Stomach (tissue), 9 donors: ENCODE measurements around the gene ATP11A. TPM values are rescaled to one million over a fixed set of nuclear protein-coding genes. Genes with fewer than 3 reads are reported as not detected.

Experiments used
- DNase-seq, 2 donors: peaks; one replicate each; pipeline versions ENCODE4 v3.0.0 to v3.0.0-alpha.2; 2013 to 2019
- H3K27ac ChIP-seq, 5 donors: fragments of 200-600 bp in 4 of 5; sonication (generic) in 4 of 5; one replicate each; pipeline ENCODE4 v1.5.1; 2013 to 2019; ENCODE audit warnings: mild to moderate bottlenecking in 1 of 5, moderate library complexity in 1 of 5
- H3K27me3 ChIP-seq, 3 donors: fragments of 200-600 bp; sonication (generic); one replicate each; pipeline ENCODE4 v1.5.1; 2017 to 2019; ENCODE audit warnings: mixed run types in 1 of 3
- H3K36me3 ChIP-seq, 4 donors: fragments of 200-600 bp; sonication (generic); 1 replicate in 3 of 4; 2 replicates in 1 of 4; pipeline ENCODE4 v1.5.1; 2016 to 2019
- H3K4me1 ChIP-seq, 4 donors: fragments of 200-600 bp; sonication (generic); one replicate each; pipeline ENCODE4 v1.5.1; 2016 to 2019
- H3K4me3 ChIP-seq, 4 donors: fragments of 200-600 bp; sonication (generic) in 3 of 4; one replicate each; pipeline ENCODE4 v1.5.1; 2016 to 2019; ENCODE audit warnings: mild to moderate bottlenecking in 1 of 4
- H3K9me3 ChIP-seq, 4 donors: fragments of 200-600 bp; sonication (generic); one replicate each; pipeline ENCODE4 v1.5.1; 2016 to 2019
- EP300 ChIP-seq: sonication (generic); formaldehyde crosslinking; IDR thresholded peaks from one replicate; pipeline ENCODE4 v1.6.1; 2017; ENCODE audit warnings: antibody characterized with exemption
- POLR2A ChIP-seq, 4 donors: fragments of 450-650 bp; IDR thresholded peaks; one replicate each; pipeline ENCODE4 v1.6.1; 2016; ENCODE audit warnings: antibody characterized with exemption in 4 of 4, control low read depth in 2 of 4, mild to moderate bottlenecking in 1 of 4, moderate library complexity in 1 of 4
- POLR2AphosphoS5 ChIP-seq, 3 donors: sonication (generic); formaldehyde crosslinking; IDR thresholded peaks; one replicate each; pipeline ENCODE4 v1.6.1; 2016; ENCODE audit warnings: antibody characterized with exemption in 3 of 3
- WGBS, 5 donors: extraction: QIAGEN DNeasy Blood & Tissue Kit in 3 of 5; methylation state at CpG; one replicate each; pipeline versions ENCODE4 v1.1.5 to v1.1.7; 2013 to 2018; 5-methylcytosine and 5-hydroxymethylcytosine counted together
- intact Hi-C: fragments of 100-400 bp; cut with DNase I; formaldehyde crosslinking; loops from one replicate; pipeline ENCODE4 v1.15.1; 2023; ENCODE audit warnings: low total_unique reads
- polyA plus RNA-seq, 3 donors: library from polyadenylated mRNA; stranded (reverse); fragments of 200-250 nt; gene quantifications; one replicate each; pipeline ENCODE4 v1.2.3, GENCODE V29; 2013
- total RNA-seq, 5 donors: library from RNA; depleted of rRNA; stranded (reverse); fragments of >200 nt; gene quantifications; one replicate each; pipeline versions ENCODE4 v1.1.0 to v1.2.3, GENCODE V29; 2014 to 2016
- TF ChIP-seq, protein P1 (sequence below), 7 experiments: fragments of 450-650 bp in 4 of 7; fragments of 200-600 bp in 3 of 7; sonication (generic) in 3 of 7; IDR thresholded peaks; one replicate each; pipeline ENCODE4 v1.5.1; 2016 to 2019; ENCODE audit warnings: antibody characterized with exemption in 7 of 7, control low read depth in 2 of 7, mild to moderate bottlenecking in 1 of 7
- donor health status: healthy with polysubstance abuse.
- donor health status: Bipolar disorder and iron deficiency.
- donor health status: healthy.

Gene ATP11A
- total and polyA plus RNA-seq, 8 donors: 1.1 to 70.9 (median 12.3) TPM

DNA sequence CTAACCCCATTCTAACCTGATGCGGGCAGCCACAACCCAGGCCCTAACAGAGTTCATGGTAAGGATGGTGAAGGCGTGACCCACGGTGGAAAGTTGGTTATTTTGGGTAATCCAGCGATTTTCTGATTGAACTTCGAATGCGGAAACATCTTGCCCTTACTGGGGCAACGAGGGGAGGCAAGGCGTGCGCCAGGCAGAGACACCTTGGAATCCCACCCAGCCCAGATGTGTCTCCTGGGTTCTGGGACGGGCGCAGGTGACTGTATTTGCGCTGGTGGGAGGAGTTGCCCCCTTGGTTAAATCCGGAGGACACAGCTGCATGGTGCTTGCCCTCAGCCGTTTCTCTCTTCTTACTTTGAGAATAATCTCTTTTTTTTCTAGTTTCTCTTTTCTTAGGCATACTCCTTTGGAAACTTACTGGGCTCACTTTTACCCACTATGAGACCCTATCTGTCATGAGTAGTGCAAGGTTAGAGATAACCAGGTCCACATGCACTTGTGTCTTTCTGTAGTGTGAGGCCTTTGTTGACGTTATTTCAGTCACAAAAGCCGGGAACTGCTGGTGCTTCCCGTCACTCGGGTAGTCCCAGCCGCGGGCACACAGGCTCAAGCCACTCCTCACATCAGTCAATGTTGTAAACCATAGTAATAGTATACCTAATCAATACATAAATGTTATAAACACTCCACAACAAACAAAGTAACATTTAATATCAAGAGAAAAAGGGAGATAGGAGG is 81.5 kb downstream of the ATP11A start:
- peak overlapping the region in 1 of 4 donors; percentile 6 for H3K4me3 ChIP-seq
- WGBS, 5 donors: 65 to 78% (median 75%) methylated on average over 20 of the region's 20 CpGs
- intact Hi-C loops: no loop called here
- H3K36me3 ChIP-seq: no peaks in the 10 kb centered on the region
- no peaks in the 10 kb centered on the region for H3K27me3 ChIP-seq
- TF ChIP-seq, protein P1, sequence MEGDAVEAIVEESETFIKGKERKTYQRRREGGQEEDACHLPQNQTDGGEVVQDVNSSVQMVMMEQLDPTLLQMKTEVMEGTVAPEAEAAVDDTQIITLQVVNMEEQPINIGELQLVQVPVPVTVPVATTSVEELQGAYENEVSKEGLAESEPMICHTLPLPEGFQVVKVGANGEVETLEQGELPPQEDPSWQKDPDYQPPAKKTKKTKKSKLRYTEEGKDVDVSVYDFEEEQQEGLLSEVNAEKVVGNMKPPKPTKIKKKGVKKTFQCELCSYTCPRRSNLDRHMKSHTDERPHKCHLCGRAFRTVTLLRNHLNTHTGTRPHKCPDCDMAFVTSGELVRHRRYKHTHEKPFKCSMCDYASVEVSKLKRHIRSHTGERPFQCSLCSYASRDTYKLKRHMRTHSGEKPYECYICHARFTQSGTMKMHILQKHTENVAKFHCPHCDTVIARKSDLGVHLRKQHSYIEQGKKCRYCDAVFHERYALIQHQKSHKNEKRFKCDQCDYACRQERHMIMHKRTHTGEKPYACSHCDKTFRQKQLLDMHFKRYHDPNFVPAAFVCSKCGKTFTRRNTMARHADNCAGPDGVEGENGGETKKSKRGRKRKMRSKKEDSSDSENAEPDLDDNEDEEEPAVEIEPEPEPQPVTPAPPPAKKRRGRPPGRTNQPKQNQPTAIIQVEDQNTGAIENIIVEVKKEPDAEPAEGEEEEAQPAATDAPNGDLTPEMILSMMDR (IDR thresholded peaks at IDR 0.05): no peak
- TF ChIP-seq POLR2A (IDR thresholded peaks at IDR 0.05): no peak
- TF ChIP-seq EP300: no peak
- TF ChIP-seq POLR2AphosphoS5 (IDR thresholded peaks at IDR 0.05): no peak
- no peaks in the 10 kb centered on the region for H3K9me3 ChIP-seq
- DNase-seq: no peak
- H3K27ac ChIP-seq: no peak overlapping the region
- peaks cover 4 to 49% (median 26%) of the 10 kb centered on the region in 4 donors for H3K4me1 ChIP-seq

DNA sequence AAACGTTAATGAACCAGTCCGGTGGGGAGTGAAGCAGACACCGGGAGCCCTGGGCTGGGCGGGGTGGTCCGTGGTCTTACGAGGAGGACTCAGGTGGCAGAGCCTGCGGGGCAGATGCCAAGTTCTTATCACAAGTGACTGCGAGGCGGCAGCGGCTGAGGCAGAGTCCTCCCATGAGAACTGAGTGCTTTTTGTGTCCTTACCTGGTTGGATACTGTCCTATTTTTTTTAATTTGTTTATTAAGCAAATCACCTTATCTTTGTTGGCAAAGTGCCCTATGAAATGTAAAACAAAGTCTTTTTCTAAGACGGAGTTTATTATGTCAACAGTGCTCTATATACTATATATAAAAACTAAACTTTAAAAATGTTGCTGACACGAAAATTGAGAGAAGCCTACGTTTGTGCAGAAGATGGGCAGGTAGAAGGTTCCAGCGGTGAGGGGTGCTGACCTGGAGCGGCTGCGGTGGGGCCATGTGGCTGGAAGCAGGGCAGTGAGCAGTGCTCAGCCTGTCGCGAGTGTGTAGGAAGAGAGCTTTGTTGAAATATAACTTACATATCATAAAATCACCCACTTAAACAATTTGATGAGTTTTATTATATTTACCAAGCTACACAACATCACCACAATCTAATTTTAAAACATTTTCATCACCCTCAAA is 82.2 kb downstream of the ATP11A start:
- Histone ChIP-seq H3K9me3 (no peaks in the 10 kb centered on the region), H3K27me3 (no peaks in the 10 kb centered on the region), H3K4me1 (peaks cover 4 to 49% (median 26%) of the 10 kb centered on the region in 4 donors), H3K36me3 (no peaks in the 10 kb centered on the region), H3K27ac (no peak overlapping the region), H3K4me3 (peak overlapping the region in 1 of 4 donors; percentile 6)
- WGBS, 5 donors: 32 to 64% (median 44%) methylated on average over 18 of the region's 18 CpGs
- TF ChIP-seq, protein P1 (IDR thresholded peaks at IDR 0.05): no peak
- no peak for TF ChIP-seq POLR2AphosphoS5 (IDR thresholded peaks at IDR 0.05)
- no peak for TF ChIP-seq POLR2A (IDR thresholded peaks at IDR 0.05)
- TF ChIP-seq EP300: no peak
- intact Hi-C loops: no loop called here
- DNase-seq: peak in 1 of 2 donors; percentile 67

DNA sequence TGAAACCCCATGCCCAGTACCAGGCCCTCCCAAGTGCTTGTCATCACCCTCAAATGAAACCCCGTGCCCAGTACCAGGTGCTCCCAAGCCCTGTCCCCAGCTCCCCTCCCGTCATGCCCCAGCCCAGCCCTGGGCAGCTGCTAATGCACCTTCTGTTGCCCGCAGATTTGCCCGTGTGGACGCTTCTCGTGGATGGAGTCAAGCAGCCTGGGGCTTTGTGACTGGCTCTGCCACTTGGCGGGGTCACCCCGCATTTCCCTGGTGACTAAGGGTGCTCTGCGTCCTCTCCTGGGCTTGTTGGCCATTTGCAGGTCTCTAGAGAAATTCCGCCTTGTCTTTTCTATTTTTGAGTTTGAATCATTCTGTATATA is 82.7 kb downstream of the ATP11A start:
- no peaks in the 10 kb centered on the region for H3K36me3 ChIP-seq

DNA sequence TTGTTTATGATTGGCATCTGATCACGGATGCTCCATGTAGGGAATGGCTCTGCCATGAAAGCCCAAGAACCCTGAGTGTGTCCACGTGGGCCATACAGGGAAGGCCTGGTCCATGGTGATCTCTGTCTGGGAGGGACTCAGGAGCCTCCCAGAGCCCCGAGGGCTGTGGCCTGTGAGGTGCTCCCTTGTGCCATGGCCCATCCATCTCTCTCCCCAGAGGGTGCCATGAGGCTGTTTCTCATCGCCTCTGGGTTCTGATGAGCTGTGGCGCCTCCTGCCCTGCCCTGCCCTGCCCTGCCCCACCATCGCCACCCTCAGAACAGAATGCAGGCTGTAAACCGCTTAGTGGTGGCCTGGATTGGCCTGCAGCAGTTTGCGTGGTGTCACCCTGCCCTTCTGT is 83.1 kb downstream of the ATP11A start:
- H3K36me3 ChIP-seq: no peaks in the 10 kb centered on the region
- no peaks in the 10 kb centered on the region for H3K27me3 ChIP-seq
- no peak overlapping the region for H3K27ac ChIP-seq
- 88 to 97% (median 95%) methylated on average over 8 of the region's 8 CpGs for WGBS, 5 donors
- TF ChIP-seq EP300: no peak
- TF ChIP-seq POLR2AphosphoS5 (IDR thresholded peaks at IDR 0.05): no peak
- TF ChIP-seq, protein P1 (IDR thresholded peaks at IDR 0.05): no peak
- TF ChIP-seq POLR2A (IDR thresholded peaks at IDR 0.05): no peak
- no peaks in the 10 kb centered on the region for H3K9me3 ChIP-seq
- no peak overlapping the region for H3K4me3 ChIP-seq
- intact Hi-C loops: no loop called here
- DNase-seq: no peak
- H3K4me1 ChIP-seq: peaks cover 4 to 43% (median 26%) of the 10 kb centered on the region in 4 donors

More for the DNA sequence above, 82.7 kb downstream of the ATP11A start:
- Histone ChIP-seq H3K27me3 (no peaks in the 10 kb centered on the region), H3K4me3 (no peak overlapping the region), H3K27ac (no peak overlapping the region), H3K4me1 (peaks cover 4 to 46% (median 26%) of the 10 kb centered on the region in 4 donors), H3K9me3 (no peaks in the 10 kb centered on the region)
- TF ChIP-seq, protein P1 (IDR thresholded peaks at IDR 0.05): no peak
- no peak for TF ChIP-seq POLR2AphosphoS5 (IDR thresholded peaks at IDR 0.05)
- TF ChIP-seq EP300: no peak
- no peak for TF ChIP-seq POLR2A (IDR thresholded peaks at IDR 0.05)
- no peak for DNase-seq
- intact Hi-C loops: no loop called here
- 76 to 93% (median 88%) methylated on average over 10 of the region's 10 CpGs for WGBS, 5 donors
